Smooth muscle cell (in vitro differentiated cells): ENCODE data around the gene ACTR1B. TPM values are rescaled to one million over a fixed set of nuclear protein-coding genes. Genes with fewer than 3 reads are reported as not detected.

Experiments used
- DNase-seq: peaks from one replicate; lab custom pipeline; 2025; ENCODE audit not compliant: unreplicated experiment; lab: John Stamatoyannopoulos, UW
- H2AFZ ChIP-seq: fragments of 200-600 bp; sonication (generic); 2 replicates; pipeline ENCODE4 v1.6.0; 2016; ENCODE audit warnings: antibody characterized with exemption, low read depth, mild to moderate bottlenecking
- H3F3A ChIP-seq: fragments of 200-600 bp; sonication (generic); 2 replicates; pipeline ENCODE4 v1.6.0; 2017; ENCODE audit warnings: antibody characterized with exemption, low read depth
- H3K27ac ChIP-seq: fragments of 200-600 bp; sonication (generic); 2 replicates; pipeline ENCODE4 v1.5.1; 2016; ENCODE audit warnings: low read depth, mild to moderate bottlenecking
- H3K27me3 ChIP-seq: fragments of 200-600 bp; sonication (generic); 2 replicates; pipeline ENCODE4 v1.6.1; 2016; ENCODE audit warnings: low read depth, mild to moderate bottlenecking
- H3K36me3 ChIP-seq: fragments of 200-600 bp; sonication (generic); 2 replicates; pipeline ENCODE4 v1.5.1; 2016; ENCODE audit warnings: low read depth
- H3K4me1 ChIP-seq: fragments of 200-600 bp; sonication (generic); 2 replicates; pipeline ENCODE4 v1.5.1; 2016; ENCODE audit warnings: low read depth
- H3K4me2 ChIP-seq: fragments of 200-600 bp; sonication (generic); 2 replicates; pipeline ENCODE4 v1.6.0; 2016; ENCODE audit warnings: mild to moderate bottlenecking
- H3K4me3 ChIP-seq: fragments of 200-600 bp; sonication (generic); 2 replicates; pipeline ENCODE4 v1.5.1; 2016; ENCODE audit warnings: mild to moderate bottlenecking
- H3K79me2 ChIP-seq: fragments of 200-600 bp; sonication (generic); 2 replicates; pipeline ENCODE4 v1.6.0; 2016; ENCODE audit warnings: low read depth, mild to moderate bottlenecking
- H3K9ac ChIP-seq: fragments of 200-600 bp; sonication (generic); 2 replicates; pipeline ENCODE4 v1.6.0; 2016; ENCODE audit warnings: low read depth
- H3K9me3 ChIP-seq: fragments of 200-600 bp; sonication (generic); replicated peaks from 2 replicates; pipeline ENCODE4 v1.5.1; 2016; ENCODE audit warnings: low read depth
- H4K20me1 ChIP-seq: fragments of 200-600 bp; sonication (generic); 2 replicates; pipeline ENCODE4 v1.6.0; 2016; ENCODE audit warnings: low read depth
- CTCF ChIP-seq: fragments of 200-600 bp; sonication (generic); IDR thresholded peaks from 2 replicates; pipeline ENCODE4 v1.5.1; 2017; ENCODE audit warnings: borderline replicate concordance, mild to moderate bottlenecking, antibody characterized with exemption; ENCODE audit not compliant: insufficient read depth, poor library complexity, severe bottlenecking
- WGBS: methylation state at CpG from one replicate; pipeline ENCODE4 v1.1.7; 2016; ENCODE audit warnings: low lambda C conversion rate; 5-methylcytosine and 5-hydroxymethylcytosine counted together
- polyA plus RNA-seq: library from polyadenylated mRNA; unstranded; fragments of >200 nt; fragmentation: Nextera tagmentation; extraction: Ambion mirVana; gene quantifications from 2 replicates; pipeline ENCODE4 v1.2.1, GENCODE V29; 2016
- total RNA-seq: library from RNA; depleted of rRNA; stranded (reverse); fragments of >200 nt; gene quantifications from 2 replicates; pipeline ENCODE4 v1.2.3, GENCODE V29; 2014

The ACTR1B gene
- total and polyA plus RNA-seq, 2 experiments from 2014 or later = 20.8 to 43.7 TPM

- no peak for TF ChIP-seq CTCF
- Histone ChIP-seq H2AFZ (no peak overlapping the region), H3F3A (no peaks in the 10 kb centered on the region), H3K9me3 (no peaks in the 10 kb centered on the region), H3K9ac (no peak overlapping the region), H3K4me2 (no peak overlapping the region), H3K79me2 (no peaks in the 10 kb centered on the region), H3K27me3 (no peaks in the 10 kb centered on the region), H4K20me1 (no peaks in the 10 kb centered on the region), H3K36me3 (no peaks in the 10 kb centered on the region), H3K4me3 (no peak overlapping the region), H3K27ac (no peak overlapping the region), H3K4me1 (no peaks in the 10 kb centered on the region)
- DNase-seq = no peak
- WGBS = 94% methylated on average over 8 of the region's 8 CpGs
Measured at GRCh38 chr2:97708608-97709007, 44.8 kb upstream of the ACTR1B start.

GRCh38 chr2:97708048-97708380 is 44.2 kb upstream of the ACTR1B start:
- H2AFZ ChIP-seq = no peak overlapping the region
- H3K27ac ChIP-seq = no peak overlapping the region
- no peak overlapping the region for H3K4me2 ChIP-seq
- 97% methylated on average over 4 of the region's 4 CpGs for WGBS
- H3K79me2 ChIP-seq = no peaks in the 10 kb centered on the region
- no peak overlapping the region for H3K4me3 ChIP-seq
- no peaks in the 10 kb centered on the region for H3K27me3 ChIP-seq
- no peak overlapping the region for H3K9ac ChIP-seq
- no peaks in the 10 kb centered on the region for H3K9me3 ChIP-seq
- H3K4me1 ChIP-seq = no peaks in the 10 kb centered on the region
- no peaks in the 10 kb centered on the region for H3F3A ChIP-seq
- TF ChIP-seq CTCF = no peak
- no peak for DNase-seq
- no peaks in the 10 kb centered on the region for H4K20me1 ChIP-seq
- no peaks in the 10 kb centered on the region for H3K36me3 ChIP-seq

DNA sequence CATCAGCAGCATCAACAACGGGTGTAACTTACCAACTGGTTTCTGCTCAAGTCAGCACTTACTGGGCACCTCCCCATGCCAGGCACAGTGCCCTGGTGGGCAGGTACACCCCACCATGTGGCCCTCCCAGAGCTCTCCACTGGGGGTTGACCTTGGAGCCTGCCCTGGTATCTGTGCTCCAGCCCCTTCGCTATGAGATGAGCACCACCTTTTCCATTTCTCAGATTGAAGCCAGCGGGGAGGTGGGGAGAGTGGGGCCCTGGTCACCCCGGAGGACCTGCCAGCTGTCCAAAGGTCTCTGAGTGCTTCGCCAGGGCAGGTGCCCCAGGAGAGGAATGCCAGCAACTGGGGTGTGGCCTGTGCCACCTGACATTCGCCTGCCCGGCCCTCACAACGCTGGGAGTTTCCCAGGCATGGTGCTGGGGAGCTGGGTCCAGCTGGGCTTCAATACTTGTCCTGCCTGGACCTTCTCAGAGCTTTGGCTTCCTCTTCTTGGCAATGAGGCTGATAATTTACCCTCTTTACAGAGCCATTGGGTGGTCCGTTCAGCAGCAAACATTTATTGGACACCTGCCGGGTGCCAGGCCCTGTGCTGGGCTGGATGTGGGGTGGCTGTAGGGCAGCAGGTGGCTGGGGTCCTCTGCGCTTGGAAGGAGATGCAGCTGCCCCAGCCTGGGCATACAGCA is 43.7 kb upstream of the ACTR1B start:
- Histone ChIP-seq H3K36me3 (no peaks in the 10 kb centered on the region), H2AFZ (no peak overlapping the region), H3K9ac (no peak overlapping the region), H4K20me1 (no peaks in the 10 kb centered on the region), H3K9me3 (no peaks in the 10 kb centered on the region), H3K4me2 (no peak overlapping the region), H3F3A (no peaks in the 10 kb centered on the region), H3K79me2 (no peaks in the 10 kb centered on the region), H3K4me1 (no peaks in the 10 kb centered on the region), H3K27ac (no peak overlapping the region), H3K27me3 (no peaks in the 10 kb centered on the region), H3K4me3 (no peak overlapping the region)
- TF ChIP-seq CTCF = no peak
- WGBS = 97% methylated on average over 11 of the region's 11 CpGs
- no peak for DNase-seq

GRCh38 chr2:97706708-97707345 is 43.0 kb upstream of the ACTR1B start:
- no peak for TF ChIP-seq CTCF
- H2AFZ ChIP-seq = no peak overlapping the region
- no peaks in the 10 kb centered on the region for H4K20me1 ChIP-seq
- no peaks in the 10 kb centered on the region for H3K4me1 ChIP-seq
- no peak overlapping the region for H3K4me3 ChIP-seq
- H3F3A ChIP-seq = no peaks in the 10 kb centered on the region
- 89% methylated on average over 10 of the region's 11 CpGs for WGBS
- H3K79me2 ChIP-seq = no peaks in the 10 kb centered on the region
- no peak overlapping the region for H3K4me2 ChIP-seq
- H3K27ac ChIP-seq = no peak overlapping the region
- H3K9me3 ChIP-seq = no peaks in the 10 kb centered on the region
- no peak overlapping the region for H3K9ac ChIP-seq
- no peak for DNase-seq
- H3K36me3 ChIP-seq = no peaks in the 10 kb centered on the region
- H3K27me3 ChIP-seq = no peaks in the 10 kb centered on the region
